ENCODE results near the gene HSH2D. TPM values are rescaled to one million over a fixed set of nuclear protein-coding genes. Genes with fewer than 3 reads are reported as not detected.

The HSH2D gene
- total RNA-seq, 2 donors from 2014 or later: 0.81 to 1.1 TPM

GRCh38 chr19:16180611-16181010, 37.1 kb downstream of the HSH2D start:
- intact Hi-C loops (cut with DNase I): loop anchor here (5.0 to 10.0 kb wide), 5 partner anchors 66 to 556 kb away; partner anchors contain the start of gene RAB8A (in 1 of the 2)
- no peak for DNase-seq (ENCODE audit: low spot score)

- intact Hi-C loops (cut with DNase I): loop anchor here (5.0 to 10.0 kb wide), 5 partner anchors 70 to 560 kb away; partner anchors contain the start of gene RAB8A (in 1 of the 2)
Measured at GRCh38 chr19:16184665-16185122, 41.2 kb downstream of the HSH2D start.

DNA sequence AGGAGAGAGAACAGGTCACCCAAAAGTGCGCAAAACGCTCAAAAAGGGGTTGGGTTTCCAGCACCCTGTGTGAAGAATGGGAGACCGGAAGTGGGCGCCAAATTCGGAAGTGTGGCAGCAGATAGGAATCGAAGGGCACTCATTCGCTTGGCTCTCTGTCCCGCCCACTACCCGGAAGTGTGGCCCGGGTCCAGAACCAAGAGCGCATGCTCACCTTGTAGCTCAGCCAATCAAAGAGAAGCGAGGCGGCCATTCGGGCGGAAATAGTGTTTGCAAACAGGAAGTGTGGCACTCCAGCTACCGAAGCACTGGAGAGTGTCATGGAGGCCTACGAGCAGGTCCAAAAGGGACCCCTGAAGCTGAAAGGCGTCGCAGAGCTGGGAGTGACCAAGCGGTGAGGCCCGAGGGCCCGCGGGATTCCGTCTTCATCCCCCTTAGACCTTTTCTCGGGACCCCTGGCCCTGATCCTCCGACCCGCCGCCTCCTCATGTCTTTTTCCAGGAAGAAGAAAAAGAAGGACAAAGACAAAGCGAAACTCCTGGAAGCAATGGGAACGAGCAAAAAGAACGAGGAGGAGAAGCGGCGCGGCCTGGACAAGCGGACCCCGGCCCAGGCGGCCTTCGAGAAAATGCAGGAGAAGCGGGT, 41.8 kb downstream of the HSH2D start, which contains the start of gene FAM32A:
TSS of gene FAM32A (plus strand) at position 288 of the 645 bp plus-strand sequence. CDS start at position 321, 33 bp downstream.
- DNase-seq (ENCODE audit: low spot score): peak; percentile 100
- intact Hi-C loops (cut with DNase I): loop anchor here (10.0 kb wide), 2 partner anchors 70 to 560 kb away; partner anchors contain the start of gene RAB8A (in 1 of the 2)

More at GRCh38 chr19:16184665-16185122, 41.2 kb downstream of the HSH2D start:
- no peak for DNase-seq (ENCODE audit: low spot score)

GRCh38 chr19:16185768-16186123, 42.3 kb downstream of the HSH2D start:
- intact Hi-C loops (cut with DNase I): loop anchor here (10.0 kb wide), 2 partner anchors 71 to 561 kb away; partner anchors contain the start of gene RAB8A (in 1 of the 2)
- no peak for DNase-seq (ENCODE audit: low spot score)

- intact Hi-C loops (cut with DNase I): loop anchor here (10.0 kb wide), 2 partner anchors 74 to 564 kb away; partner anchors contain the start of gene RAB8A (in 1 of the 2)
- DNase-seq (ENCODE audit: low spot score): peak; percentile 29
Measured at GRCh38 chr19:16188521-16188920, 45.0 kb downstream of the HSH2D start.

DNA sequence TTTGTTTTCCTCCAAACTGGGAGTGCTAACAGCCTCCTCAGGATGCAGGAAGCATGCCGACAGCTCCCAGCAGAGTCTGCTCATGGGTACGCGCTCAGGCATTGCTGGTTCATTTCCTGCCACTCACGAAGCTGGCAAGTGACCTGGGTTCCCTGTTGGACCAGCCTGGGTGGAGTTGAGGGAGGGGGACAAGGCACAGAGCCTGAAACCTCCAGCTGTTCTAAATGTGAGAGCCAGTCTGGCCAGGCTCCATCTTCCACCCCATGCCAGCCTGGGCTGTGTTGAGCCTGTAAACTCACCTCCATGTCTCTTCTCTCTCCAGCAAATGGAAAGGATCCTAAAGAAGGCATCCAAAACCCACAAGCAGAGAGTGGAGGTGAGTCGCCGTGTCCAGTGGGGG, 46.7 kb downstream of the HSH2D start:
- intact Hi-C loops (cut with DNase I): no loop called here
- DNase-seq (ENCODE audit: low spot score): peak; percentile 38

- intact Hi-C loops (cut with DNase I): no loop called here
Measured at GRCh38 chr19:16190736-16191135, 47.3 kb downstream of the HSH2D start.

DNA sequence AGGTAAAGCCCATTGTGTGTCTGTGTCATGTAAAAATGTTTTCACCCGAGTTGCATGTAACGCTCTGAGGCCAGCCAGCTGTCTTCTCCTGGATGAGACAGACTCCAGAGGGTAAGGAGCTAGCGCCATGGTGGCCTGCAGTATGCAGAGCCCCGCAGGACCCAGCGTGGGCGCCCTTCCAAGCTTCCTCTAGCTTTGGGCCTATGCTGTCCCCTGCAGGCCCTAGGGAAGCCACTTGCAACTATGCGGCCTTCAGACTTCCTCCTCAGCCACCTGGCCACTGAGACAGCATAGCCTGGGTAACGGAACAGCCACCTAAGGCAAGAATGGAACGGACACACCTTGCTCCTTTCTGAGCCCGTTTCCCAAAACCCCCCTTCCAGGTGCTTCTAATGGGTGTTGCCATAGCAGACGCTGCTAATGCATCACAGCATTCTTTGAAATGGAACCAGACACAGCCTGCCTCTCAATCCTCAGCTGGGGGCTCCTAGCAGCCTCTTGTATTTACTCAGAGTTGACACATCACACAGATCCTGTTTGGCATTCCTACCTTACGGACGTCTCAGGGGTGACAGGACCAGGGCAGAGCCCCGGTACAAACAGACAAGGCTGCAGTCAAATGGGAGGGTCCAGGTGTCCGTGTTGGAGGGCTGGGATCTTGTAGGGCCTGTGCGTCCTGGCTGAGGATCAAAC, 47.9 kb downstream of the HSH2D start:
- peak; percentile 68 for DNase-seq (ENCODE audit: low spot score)

More at GRCh38 chr19:16190736-16191135, 47.3 kb downstream of the HSH2D start:
- peak; percentile 35 for DNase-seq (ENCODE audit: low spot score)

DNA sequence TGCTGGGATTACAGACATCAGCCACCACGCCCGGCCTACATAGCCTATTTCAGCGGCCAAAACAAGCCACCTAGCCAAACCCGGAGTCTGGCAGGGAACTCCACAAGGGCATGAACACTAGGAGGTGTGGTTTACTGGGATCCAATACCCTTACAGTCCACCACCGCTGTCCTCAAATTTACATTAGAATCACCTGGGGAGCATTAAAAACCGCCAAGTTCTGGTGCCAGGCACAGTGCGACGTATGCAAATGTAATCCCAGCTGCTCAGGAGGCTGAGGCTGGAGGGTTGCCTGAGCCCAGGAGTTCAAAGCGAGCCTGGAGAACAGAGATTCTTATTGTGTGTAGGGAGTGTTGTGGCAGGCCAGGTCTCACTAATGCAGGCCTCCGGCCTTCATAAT, 50.0 kb downstream of the HSH2D start:
- peak; percentile 28 for DNase-seq (ENCODE audit: low spot score)
- intact Hi-C loops (cut with DNase I): no loop called here

More for the DNA sequence above, 47.9 kb downstream of the HSH2D start:
- intact Hi-C loops (cut with DNase I): no loop called here

- intact Hi-C loops (cut with DNase I): no loop called here
- no peak for DNase-seq (ENCODE audit: low spot score)
Measured at GRCh38 chr19:16197188-16197621, 53.7 kb downstream of the HSH2D start.

DNA sequence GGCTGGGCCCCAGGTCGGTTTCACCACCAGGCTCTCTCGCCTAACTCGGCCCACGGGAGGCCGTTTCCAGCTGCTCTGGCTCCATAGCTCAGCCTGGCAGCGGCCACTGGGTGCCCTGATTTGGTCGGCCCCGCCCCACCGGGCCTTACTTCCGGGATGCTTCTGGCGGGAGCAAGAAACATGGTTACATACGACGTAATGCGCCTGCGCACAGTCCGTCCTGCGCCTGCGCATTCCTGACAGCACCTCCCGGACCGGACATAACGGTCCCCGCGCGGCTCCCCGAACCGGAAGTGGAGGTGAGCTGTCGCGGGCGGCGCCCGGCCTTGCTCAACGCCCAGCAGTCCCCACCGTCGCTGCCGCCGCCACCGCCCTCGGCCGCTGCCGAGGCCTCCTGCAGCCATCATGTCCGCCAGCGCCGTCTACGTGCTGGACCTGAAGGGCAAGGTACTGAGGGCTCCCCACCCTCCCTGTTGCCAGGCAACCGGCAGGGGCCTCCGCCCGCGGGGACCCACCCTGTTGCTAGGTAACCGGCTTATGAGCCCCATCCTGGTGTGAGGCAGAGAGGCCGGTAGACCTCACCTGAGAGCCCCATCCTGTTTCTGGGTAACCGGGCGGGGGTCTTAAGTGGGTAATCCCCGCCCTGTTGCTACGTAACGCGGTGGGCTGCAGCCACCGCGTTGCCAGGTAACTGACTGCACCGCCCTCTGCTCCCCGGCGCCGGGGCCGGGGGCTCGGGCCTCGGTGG, 54.3 kb downstream of the HSH2D start, which contains the start of gene AP1M1:
TSS of gene AP1M1 (plus strand) at position 290 of the 748 bp plus-strand sequence. CDS start at position 406, 116 bp downstream.
- intact Hi-C loops (cut with DNase I): no loop called here
- DNase-seq (ENCODE audit: low spot score): peak; percentile 99

GRCh38 chr19:16198370-16198651, 54.8 kb downstream of the HSH2D start:
- intact Hi-C loops (cut with DNase I): no loop called here
- no peak for DNase-seq (ENCODE audit: low spot score)

- intact Hi-C loops (cut with DNase I): no loop called here
- no peak for DNase-seq (ENCODE audit: low spot score)
Measured at GRCh38 chr19:16199275-16199932, 55.9 kb downstream of the HSH2D start.

DNA sequence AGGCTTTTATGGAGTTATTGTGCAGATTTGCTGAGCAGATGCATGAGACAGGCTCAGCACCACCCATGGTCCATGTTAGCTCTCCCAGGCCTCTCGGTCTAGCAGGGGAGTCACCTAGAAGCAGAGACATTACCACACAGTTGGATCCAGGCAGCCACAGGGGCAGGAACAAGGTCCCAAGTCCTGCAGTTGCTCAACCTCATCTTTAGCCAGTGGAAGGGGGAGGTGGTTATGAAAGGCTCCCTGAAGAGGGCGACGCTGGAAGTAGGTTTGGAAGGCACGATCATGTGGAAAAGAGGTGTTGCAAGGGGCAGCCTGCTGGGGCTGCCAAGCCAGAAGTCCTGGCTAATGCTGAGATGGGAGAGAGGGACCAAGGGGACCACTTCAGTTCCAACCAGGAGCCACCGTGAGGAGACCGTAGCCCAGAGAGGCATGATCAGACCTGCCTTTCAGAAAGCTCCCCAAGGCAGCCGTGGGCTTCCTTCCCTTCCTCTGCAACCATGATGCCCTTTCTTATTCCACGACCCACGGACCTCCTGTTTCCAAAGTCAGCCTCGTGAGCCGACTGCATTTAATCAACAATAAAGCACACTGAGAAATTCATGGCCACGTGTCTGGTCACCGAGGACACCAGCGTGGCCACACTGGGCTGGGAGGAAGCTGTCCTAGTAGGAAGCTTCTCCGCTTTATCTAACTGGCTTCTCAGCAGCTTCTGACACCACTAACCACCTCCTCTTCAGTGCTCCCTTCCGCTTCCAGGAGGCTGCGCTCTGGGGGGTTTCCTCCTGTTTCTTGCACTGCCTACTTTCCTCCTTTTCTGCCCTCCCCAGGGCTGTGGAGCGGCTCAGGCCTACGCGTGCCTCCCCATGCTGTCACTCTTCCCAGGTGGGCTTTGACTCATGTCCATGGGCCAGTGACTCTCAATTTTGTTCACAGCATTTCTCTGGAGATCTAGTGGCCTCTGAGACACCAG, 56.8 kb downstream of the HSH2D start:
- intact Hi-C loops (cut with DNase I): no loop called here
- DNase-seq (ENCODE audit: low spot score): no peak

- DNase-seq (ENCODE audit: low spot score): no peak
- intact Hi-C loops (cut with DNase I): no loop called here
Measured at GRCh38 chr19:16201011-16201391, 57.5 kb downstream of the HSH2D start.

DNA sequence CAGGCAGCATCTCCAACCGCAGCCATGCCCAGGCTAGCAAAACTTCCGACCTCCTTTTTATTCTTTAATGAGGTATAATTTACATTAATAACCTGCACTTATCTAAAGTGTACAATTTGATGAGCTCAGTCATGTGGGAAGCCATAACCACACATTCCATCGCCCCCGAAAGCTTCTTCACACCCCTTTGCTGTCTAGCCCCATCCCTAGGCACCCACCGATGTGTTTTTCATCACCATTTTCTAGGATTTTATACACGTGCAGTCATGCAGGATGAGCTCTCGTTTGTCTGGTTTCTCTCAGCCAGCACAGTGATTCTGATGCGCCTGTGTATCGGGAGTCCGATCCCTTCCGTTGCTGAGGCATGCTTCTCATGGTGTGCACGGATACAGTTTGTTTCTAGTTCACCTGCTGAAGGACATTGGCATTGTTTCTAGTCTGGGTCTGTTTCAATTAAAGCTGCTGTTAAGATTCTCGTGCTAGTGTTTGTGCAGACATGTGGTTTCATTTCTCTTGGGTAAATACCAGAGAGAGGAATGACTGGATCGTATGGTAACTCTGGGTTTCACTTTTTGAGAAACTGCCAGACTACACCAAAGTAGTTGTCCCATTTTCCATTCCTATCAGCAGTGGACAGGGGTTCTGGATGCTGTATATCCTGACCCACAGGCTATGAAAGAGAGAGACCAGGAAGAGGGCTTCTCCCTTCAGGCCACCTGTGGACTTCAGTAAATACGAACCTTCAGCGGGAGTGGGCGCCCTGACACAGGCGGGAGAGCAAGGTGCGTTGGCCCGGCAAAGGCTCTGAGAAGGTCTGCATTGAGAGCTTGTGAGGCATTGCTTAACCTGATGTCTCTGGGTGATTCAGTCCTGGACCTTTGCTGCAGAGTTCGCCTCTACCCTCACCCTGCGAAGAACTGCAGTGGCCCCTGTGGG, 59.1 kb downstream of the HSH2D start:
- intact Hi-C loops (cut with DNase I): no loop called here
- no peak for DNase-seq (ENCODE audit: low spot score)
